ENCODE results near the gene TSPO. TPM values are rescaled to one million over a fixed set of nuclear protein-coding genes. Genes with fewer than 3 reads are reported as not detected.
"Not testable (repeated sequence)": the region's sequence is repeated elsewhere in the genome, so short reads cannot be mapped to it uniquely, and the experiment has no call there.

The TSPO gene
- 10 to 100 TPM; 14.3 to 21.4 (median 16.9) TPM for polyA plus RNA-seq (ENCODE audit: insufficient read length in 3 of 3)

DNA sequence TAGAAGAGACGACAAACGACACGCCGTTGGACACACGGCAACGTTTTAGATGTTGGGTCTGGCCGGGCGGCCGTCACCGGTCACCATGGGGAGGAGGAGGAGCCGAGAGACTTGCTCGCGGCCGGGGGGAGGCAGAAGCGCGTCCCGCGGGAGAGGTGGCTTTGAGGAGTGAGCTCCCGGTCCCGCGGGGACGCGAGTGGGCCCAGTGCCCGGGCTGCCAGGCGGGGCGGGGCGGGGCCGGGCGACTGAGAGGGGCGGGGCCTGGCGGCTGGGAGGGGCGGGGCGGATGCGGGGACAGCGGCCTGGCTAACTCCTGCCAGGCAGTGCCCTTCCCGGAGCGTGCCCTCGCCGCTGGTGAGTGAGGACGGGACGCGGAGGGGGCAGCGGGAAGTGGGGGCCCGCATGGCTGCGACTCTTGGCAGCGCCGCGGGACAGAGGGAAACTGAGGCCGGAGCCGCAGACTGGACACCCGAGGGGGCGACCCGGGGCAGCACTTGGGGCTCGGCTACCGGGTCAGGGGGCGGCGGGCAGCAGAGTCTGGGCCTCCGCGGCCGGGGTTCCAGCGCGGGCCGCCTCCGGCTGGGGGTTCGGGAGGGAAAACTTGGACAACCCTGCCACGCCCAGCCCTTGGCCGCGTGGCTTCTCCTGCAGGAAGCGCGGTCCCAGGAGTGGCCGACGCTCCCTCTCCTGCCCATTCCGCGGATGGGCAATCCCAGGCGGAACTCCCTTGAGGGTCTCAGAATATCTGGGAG, at the start of gene TSPO:
TSPO (plus strand) TSS at position 309 of the 752 bp plus-strand sequence. CDS start 7,680 bp downstream, outside the sequence.
- no peak for DNase-seq (ENCODE audit: low read depth in 3 of 3, low spot score in 2 of 3)

- DNase-seq (ENCODE audit: low read depth in 3 of 3, low spot score in 2 of 3) = not testable (repeated sequence)
Measured at GRCh38 chr22:43104056-43104625, 47.2 kb upstream of the TSPO start.

- DNase-seq (ENCODE audit: low read depth in 3 of 3, low spot score in 2 of 3) = not testable (repeated sequence)
Measured at GRCh38 chr22:43104950-43105349, 46.4 kb upstream of the TSPO start.

DNA sequence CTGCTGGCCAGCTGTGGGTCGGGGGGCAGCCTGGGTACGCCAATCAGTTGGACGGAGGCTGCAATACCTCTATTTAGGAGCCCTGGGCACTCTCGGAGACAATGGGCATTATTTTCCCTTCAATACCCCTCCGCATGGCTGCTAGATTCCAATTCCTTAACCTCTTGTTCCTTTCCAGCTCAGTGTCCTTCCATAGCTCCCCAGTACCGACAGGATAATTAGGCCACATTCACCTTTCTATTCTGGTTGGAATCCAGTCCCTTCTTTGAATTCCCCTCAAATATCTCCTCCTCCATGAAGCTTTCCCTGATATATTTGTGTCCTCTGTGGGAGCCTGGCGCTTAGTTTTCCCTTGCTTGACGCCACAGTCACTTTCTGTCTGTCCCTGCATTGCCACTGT, 45.1 kb upstream of the TSPO start:
- DNase-seq (ENCODE audit: low read depth in 3 of 3, low spot score in 2 of 3) = no peak

GRCh38 chr22:43109511-43109910, 41.8 kb upstream of the TSPO start:
- no peak for DNase-seq (ENCODE audit: low read depth in 3 of 3, low spot score in 2 of 3)

GRCh38 chr22:43109921-43110443, 41.4 kb upstream of the TSPO start:
- DNase-seq (ENCODE audit: low read depth in 3 of 3, low spot score in 2 of 3) = no peak

- DNase-seq (ENCODE audit: low read depth in 3 of 3, low spot score in 2 of 3) = no peak
Measured at GRCh38 chr22:43110444-43110926, 40.9 kb upstream of the TSPO start, which contains the start of gene BIK. TSS of gene BIK (plus strand) at chr22:43110750. CDS start at chr22:43124023, 13,273 bp downstream.

GRCh38 chr22:43110927-43111623, 40.3 kb upstream of the TSPO start:
- DNase-seq (ENCODE audit: low read depth in 3 of 3, low spot score in 2 of 3) = no peak

GRCh38 chr22:43113526-43114251, 37.7 kb upstream of the TSPO start:
- no peak for DNase-seq (ENCODE audit: low read depth in 3 of 3, low spot score in 2 of 3)

DNA sequence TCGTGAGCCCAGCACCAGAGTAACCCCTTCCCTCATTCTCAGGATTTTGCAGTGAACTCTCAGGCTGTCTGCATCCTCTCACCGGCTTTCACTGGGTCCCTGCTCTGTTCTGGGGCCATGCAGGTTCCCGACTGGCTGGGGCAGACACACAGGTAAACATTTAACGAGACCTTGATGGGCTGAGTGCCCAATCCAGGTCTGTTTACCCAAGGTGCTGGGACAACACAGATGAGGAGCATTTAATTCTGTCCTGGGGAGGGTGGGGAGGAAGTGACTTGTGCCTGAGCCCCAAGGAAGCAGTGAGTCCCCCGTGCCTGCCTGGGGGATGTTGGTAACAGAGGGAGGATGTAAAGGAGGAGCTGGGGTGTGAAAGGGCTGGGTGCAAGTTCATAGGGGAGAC, 36.4 kb upstream of the TSPO start:
- no peak for DNase-seq (ENCODE audit: low read depth in 3 of 3, low spot score in 2 of 3)

DNA sequence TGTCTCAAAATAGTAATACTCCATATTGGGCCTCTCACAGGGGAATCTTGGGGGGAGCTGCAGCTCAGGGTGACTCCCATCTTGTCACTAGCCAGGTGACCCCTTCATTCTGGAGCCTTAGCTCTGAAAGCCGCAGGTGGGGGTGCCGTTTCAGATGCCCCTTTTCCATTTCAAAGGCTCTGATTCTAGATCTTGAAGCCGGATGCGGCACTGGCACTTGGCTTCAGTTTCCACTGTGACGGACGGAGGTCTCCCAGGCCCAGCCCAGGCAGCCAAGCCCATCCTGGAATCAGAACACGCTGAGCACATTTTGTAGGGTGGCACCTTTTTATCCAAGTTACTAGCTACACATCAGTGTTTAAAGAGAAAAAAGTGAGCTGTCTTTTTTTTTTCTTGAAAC, 34.4 kb upstream of the TSPO start:
- DNase-seq (ENCODE audit: low read depth in 3 of 3, low spot score in 2 of 3) = no peak

- DNase-seq (ENCODE audit: low read depth in 3 of 3, low spot score in 2 of 3) = no peak
Measured at GRCh38 chr22:43118024-43118849, 33.1 kb upstream of the TSPO start.

GRCh38 chr22:43118953-43119458, 32.4 kb upstream of the TSPO start:
- no peak for DNase-seq (ENCODE audit: low read depth in 3 of 3, low spot score in 2 of 3)

DNA sequence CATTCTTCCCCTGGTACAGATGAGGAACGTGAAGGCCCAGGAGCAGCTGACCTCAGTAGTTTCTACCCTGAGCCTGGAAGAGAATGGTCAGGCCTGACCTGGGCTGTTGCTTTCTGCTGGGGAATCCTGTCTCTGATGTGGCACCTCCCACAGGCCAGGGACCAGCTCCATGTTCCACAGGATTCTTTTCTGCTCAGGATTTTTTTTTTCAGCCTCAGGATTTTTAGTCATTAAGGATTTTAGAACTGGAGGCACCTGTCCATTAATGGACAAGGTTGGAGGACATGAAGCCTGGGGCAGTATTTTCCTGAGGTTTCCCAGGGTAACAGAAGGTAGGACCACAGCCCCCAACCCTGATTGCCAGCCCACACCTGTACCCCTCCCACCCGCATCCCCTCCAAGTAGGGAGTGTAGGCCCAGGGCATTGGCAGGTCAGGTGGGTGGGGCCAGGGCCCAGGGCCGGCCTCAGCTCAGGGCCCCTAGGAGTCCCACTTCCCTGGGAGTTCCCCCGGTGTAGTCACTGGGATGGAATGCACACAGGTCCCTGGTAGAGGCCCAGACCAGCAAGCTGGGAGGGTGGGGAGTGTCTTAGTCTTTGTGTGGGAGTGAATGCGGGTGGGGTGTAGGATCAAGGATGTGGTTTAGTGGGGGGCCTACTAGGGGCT, 24.7 kb upstream of the TSPO start:
- DNase-seq (ENCODE audit: low read depth in 3 of 3, low spot score in 2 of 3) = no peak

DNA sequence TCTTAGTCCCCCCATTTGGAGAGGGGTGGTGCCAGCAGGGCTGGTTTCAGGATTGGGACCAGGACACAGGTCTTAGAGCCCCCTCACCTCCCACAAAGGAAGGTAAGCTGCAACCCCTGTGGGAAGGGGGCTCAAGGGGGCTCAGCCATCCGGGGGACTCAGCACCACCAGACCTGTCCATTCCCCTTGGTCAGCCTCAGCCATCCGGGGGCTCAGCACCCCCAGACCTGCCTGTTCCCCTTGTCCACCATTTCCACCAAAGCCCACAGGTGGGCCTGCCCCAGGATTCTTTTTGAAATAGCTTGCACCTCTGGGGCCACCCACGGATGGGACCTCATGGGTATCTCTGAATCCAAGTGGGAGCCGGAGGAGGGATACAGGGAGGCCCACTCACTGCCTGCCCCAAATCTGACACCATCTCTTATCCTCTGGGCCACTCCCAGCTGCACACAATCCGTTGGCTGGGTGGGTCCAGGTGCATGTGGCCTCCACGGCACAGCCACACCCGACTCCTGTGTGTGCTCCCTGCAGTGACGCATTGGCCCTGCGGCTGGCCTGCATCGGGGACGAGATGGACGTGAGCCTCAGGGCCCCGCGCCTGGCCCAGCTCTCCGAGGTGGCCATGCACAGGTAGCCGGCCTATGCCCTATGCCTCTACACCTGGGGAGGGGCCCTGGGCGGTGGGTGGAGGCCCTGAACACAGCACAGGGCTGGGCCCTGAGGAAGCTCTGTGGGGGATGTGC, 24.0 kb upstream of the TSPO start:
- DNase-seq (ENCODE audit: low read depth in 3 of 3, low spot score in 2 of 3) = no peak

DNA sequence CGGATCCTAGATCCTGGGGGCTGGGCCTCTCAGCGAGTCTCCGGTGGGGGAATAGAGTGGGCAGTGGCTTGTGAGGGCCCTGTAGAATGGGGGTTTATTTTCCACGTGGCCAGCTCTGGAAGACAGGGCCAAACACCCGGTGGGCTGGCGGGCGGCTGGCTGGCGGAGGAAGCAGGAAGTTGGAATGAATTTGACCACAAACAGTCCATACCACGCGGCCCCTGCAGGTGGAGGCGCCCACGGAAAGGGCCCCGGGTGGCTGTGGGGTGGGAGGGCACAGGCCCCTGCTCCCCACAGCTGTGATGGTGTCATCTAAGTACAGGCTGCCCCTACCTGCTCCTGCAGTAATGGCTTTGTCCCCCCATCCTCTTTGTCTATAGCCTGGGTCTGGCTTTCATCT, 23.2 kb upstream of the TSPO start:
- no peak for DNase-seq (ENCODE audit: low read depth in 3 of 3, low spot score in 2 of 3)

GRCh38 chr22:43128928-43129424, 22.4 kb upstream of the TSPO start:
- no peak for DNase-seq (ENCODE audit: low read depth in 3 of 3, low spot score in 2 of 3)

All from right renal cortex interstitium (tissue), 3 donors.